GM19397 (cell line): ENCODE measurements around the gene IGFL1.
"Not testable (repeated sequence)": the region's sequence is repeated elsewhere in the genome, so short reads cannot be mapped to it uniquely, and the experiment has no call there.

Experiments
- ATAC-seq: cut with Tn5 transposase; IDR thresholded peaks from one replicate; pipeline ENCODE4 v1.9.1; 2021; ENCODE audit warnings: mild to moderate bottlenecking, moderate library complexity; ENCODE audit not compliant: unreplicated experiment

IGFL1 gene

DNA sequence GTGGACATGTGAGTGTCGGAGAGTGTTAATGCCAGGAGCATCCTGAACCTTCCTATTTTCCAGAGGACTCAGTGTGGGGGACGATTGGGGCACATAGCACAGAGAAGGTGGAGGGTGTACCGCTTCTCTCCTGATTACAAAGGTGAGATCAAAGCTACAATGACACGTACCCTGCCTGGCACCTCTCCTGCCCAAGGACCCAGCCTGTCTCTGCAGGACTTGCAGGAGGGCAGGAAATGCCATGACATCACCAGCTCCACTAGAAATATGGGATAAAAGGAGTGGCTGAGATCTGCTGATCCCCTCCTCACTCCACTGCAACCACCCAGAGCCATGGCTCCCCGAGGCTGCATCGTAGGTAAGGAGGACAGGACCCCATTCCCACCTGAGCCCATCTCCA, at the start of gene IGFL1:
Gene IGFL1, plus strand, starts transcription at position 301 of the 400 bp plus-strand sequence. Its CDS starts 33 bp downstream, at position 334.
- no peak for ATAC-seq

DNA sequence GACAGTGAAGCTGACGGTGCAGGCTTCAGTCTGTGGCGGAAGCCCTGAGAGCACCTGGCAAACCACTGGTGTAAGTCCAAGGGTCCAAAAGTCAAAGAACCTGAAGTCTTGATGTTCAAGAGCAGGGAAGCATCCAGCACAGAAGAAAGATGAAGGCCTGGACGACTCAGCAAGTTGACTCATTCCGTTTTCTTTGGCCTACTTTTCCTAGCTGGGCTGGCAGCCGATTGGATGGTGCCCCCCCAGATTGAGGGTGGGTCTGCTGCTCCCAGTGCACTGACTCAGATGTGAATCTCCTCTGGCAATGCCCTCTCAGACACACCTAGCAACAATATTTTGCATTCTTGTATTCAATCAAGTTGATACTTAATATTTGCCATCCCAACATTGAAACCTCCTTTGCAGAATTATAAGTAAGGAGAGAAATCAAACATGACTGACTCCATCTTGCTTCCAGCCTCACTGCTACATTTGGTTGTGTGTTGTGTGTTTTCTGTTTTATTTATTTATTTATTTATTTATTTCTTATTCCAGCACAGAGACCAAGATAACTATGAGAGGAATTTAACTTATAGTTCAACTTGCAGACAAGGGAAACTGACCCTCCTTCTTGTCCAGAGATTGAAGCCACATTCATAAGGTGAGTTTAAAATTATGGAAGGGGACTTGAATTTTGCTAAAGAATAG, 48.7 kb upstream of the IGFL1 start:
- no peak for ATAC-seq

GRCh38 chr19:46181388-46181779, 48.2 kb upstream of the IGFL1 start:
- no peak for ATAC-seq

DNA sequence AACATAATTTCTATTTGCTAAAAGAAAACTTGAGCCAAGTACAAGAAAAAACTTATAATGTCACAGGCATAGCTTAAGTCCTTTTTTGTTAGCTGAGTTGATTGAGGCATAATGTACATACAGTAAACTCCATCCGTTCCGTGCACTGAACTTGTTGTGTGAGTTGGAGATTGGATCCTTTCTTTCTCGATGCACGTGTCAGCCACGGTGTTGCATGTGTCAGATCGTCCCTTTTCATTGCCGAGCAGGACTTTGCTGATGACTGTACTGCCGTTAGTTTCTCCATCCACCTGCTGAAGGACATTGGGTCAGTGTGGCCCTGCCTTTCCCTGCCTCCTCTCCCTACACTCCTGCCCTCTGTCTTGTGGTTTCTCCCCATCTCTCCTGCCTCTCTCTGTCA, 47.1 kb upstream of the IGFL1 start:
- ATAC-seq = no peak

DNA sequence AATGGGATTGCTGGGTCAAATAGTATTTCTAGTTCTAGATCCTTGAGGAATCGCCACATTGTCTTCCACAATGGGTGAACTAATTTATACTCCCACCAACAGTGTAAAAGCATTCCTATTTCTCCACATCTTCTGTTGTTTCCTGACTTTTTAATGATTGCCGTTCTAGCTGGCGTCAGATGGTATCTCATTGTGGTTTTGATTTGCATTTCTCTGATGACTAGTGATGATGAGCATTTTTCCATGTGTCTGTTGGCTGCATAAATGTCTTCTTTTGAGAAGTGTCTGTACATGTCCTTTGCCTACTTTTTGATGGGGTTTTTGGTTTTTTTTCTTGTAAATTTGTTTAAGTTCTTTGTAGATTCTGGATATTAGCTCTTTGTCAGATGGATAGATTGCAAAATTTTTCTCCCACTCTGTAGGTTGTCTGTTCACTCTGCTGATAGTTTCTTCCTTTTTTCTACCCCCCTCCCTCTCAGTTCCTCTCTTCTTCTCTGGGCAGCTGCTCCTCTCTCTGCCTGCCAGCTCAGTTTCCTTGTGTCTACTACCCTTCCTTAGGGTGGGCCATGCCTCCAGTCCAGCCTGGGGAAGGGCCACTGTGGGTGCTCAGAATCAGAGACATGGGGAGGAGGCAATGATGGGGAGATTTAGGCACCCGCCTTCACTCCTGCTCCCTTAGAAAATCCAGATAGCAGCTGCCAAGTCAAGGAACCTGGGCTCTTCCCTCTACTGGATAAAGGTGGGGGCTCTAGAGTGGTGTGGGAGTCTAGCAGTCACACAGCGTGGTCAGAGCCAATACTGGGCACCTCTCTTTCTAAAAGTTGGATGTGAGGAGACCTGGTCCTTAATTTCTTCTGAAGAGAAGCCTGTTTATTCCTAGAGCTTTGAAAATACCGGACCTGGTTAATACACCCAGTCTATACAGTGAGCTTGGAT, 44.5 kb upstream of the IGFL1 start:
- ATAC-seq = not testable (repeated sequence)

DNA sequence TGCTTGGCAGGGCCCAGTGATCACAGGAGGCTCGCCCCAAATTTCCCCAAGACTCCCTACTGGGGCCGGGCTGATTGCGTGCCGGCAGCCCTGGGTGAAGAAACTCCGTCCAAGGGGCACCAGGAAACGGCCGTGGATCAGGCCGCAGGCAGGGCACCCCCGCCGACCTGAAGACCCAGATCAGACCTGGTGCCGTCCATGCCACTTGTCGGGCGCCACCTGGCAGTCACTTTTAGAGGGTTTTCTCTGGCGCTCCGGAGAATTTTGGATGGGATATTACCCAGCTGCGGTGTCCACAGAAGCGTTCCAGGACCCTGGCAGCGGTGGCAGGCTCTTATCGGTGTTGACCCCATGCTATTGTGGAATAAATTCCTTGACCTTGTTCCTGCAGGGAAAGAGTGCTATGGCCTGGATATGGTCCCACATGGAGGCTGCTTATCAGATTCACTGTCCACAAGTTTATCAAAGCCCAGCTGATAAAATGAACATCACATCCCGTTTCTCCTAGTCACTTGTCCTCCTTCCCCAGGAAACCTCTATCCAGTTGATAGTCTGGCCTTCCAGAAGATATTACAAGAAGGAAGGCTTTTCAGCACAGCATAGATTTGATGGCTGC, 43.3 kb upstream of the IGFL1 start:
- no peak for ATAC-seq

GRCh38 chr19:46186717-46187101, 42.8 kb upstream of the IGFL1 start:
- ATAC-seq = no peak

- no peak for ATAC-seq
Observed at GRCh38 chr19:46189971-46190888, 39.3 kb upstream of the IGFL1 start.

DNA sequence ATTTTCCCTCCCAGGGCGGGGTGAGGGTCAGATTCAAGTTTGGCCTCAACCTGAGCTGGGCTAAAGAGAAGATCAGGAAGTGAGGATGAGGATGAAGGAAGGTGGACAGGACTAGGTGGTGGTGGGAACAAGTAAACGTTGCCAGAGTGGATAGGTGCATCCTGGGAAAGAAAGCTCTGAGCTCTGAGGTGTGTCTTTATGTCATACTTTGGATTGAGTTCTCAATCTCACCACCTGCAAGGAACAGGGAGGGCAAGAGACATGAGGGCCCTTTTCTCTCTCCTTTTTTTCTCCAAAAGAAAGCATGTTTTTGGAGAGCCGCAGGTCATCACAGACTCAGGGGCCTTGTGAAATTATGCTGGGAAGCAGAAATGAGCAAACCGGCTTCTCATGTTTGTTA, 38.2 kb upstream of the IGFL1 start:
- no peak for ATAC-seq

- ATAC-seq = no peak
Observed at GRCh38 chr19:46191972-46192371, 37.6 kb upstream of the IGFL1 start.

DNA sequence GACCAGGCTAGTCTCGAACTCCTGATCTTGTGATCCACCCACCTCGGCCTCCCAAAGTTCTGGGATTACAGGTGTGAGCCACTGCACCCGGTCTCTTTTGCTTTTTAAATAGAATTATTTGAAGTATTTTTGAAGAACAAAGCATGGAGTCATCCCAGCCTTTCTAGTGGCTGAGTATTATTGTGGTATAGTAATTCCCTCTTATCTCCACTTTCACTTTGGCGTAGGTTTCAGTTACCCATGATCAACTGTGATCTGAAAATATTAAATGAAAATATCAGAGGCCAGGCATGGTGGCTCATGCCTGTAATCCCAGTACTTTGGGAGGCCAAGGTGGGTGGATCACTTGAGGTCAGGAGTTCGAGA, 36.9 kb upstream of the IGFL1 start:
- not testable (repeated sequence) for ATAC-seq

GRCh38 chr19:46192992-46193650, 36.4 kb upstream of the IGFL1 start:
- ATAC-seq = no peak

GRCh38 chr19:46193678-46194077, 35.9 kb upstream of the IGFL1 start:
- no peak for ATAC-seq

- ATAC-seq = no peak
Observed at GRCh38 chr19:46195104-46195503, 34.4 kb upstream of the IGFL1 start.

DNA sequence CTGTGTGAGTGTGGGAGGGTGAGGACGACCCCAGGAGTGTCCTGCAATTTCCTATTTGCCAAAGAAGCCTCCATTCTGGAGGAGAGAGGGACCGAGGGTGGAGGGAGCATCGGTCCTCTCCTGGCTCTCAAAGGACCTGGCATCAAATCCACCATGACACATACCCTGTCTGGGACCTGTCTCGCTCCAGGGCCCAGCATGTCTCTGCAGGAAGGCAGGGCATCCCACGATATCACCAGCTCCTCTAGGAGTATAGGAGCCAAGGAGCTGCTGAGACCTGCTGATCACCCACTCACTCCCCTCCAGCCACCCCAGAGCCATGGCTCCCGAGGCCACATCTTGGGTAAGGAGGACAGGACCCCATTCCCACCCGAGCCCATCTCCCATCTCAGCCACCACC, 33.6 kb upstream of the IGFL1 start:
- ATAC-seq = not testable (repeated sequence)

DNA sequence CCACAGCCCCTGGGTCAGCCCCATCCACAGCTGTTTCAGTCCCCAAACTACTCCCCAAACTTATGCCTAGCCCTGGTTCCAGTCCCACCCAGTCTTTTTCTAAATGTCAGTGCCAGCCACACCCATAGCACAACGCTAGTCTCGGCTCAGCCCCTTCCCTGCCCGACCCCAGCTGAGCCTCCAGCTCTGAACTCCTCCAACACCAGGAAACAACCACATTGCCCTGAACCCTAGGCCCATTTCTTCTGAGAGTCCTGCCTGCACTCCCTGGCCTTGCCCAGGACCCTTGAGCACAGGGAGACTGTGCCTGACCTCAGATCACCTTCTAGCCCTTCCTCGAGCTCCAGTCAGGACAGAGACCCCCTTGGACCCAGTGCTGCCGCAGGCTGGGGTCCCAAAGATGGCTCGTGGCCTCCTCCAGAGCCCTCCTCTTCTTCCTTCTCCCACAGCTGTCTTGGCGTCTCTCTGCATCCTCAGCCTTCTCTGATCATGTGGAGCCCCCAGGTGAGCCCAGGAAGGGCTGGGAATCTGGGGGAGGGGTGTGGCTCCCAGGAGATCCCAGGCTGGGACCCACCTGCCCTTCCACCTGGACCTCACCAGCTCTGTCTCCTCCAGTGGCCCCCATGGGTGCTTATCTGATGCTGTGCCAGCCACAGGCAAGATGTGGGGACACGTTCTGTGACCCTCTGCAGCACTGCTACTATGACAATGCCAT, 33.0 kb upstream of the IGFL1 start:
- no peak for ATAC-seq

DNA sequence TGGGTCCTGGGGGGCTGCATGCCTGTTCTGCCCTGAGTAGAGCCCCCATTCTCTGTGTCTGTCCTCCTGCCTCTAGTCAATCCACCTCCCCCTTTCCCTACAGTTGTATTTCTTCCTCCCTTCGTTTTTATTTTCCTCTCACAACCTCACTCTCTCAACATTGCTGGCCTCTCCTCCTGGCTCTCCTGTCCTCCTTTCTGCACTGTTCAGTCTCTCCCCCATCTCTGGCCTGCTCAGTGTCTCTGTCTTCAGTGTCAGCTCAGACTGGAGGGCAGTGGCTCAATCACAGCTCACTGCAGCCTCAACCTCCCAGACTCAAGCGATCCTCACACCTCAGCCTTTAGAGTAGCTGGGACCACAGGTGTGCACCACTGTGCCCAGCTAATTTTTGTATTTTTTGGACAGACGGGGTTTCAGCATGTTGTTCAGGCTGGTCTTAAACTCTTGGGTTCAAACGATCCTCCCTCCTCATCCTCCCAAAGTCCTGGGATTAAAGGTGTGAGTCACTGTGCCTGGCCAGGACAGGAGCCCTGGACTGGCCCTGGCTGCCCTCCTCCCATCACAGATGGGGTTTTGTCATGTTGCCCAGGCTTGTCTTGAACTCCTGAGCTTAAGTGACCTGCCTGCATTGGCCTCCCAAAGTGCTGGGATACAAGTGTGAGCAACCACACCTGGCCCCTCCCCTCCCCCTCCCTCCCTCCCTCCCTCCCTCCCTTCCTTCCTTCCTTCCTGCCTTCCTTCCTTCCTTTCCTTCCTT, 32.0 kb upstream of the IGFL1 start:
- no peak for ATAC-seq

DNA sequence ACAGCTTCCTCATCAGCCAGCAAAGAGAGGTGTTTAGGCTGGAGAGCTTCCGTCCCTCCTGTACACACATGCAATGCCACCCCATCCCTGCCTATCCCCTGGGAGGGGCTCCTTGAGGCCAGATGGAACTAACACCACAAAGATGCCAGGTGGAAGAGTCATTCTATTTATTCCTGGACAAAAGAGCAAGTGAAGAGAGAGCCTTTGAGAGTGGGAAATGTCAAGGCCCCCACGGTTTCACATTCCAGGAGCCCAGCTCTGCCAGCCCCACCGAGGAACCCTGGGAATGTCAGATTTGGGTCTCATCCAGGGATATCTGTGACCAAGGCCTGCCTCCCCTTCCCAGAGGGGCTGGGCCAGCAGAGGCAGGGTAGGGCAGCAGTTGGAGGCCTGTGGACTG, 30.8 kb upstream of the IGFL1 start:
- ATAC-seq = no peak
